Osteoblast (primary cell): Measurements from ENCODE around the gene PCDHB15. TPM values are rescaled to one million over a fixed set of nuclear protein-coding genes. Genes with fewer than 3 reads are reported as not detected.
A peak's percentile ranks its signal among the peaks of the same experiment; 100 is the strongest.
"Not testable (repeated sequence)": the region's sequence is repeated elsewhere in the genome, so short reads cannot be mapped to it uniquely, and the experiment has no call there.

Source experiments
- DNase-seq: peaks from one replicate; pipeline ENCODE4 v3.0.0; 2011; ENCODE audit warnings: low spot score, mixed read lengths; ENCODE audit not compliant: insufficient read length; ENCODE audit errors: missing footprints
- H2AFZ ChIP-seq: 2 replicates; pipeline ENCODE4 v1.6.0; 2011; ENCODE audit warnings: mild to moderate bottlenecking, low read length
- H3K27ac ChIP-seq: 2 replicates; pipeline ENCODE4 v1.5.1; 2011; ENCODE audit warnings: mild to moderate bottlenecking, low read depth, low read length, moderate library complexity
- H3K27me3 ChIP-seq: 2 replicates; pipeline ENCODE4 v1.6.0; 2012; ENCODE audit warnings: mild to moderate bottlenecking, control low read depth, inconsistent platforms, low read length, moderate library complexity; ENCODE audit not compliant: insufficient read depth
- H3K36me3 ChIP-seq: 2 replicates; pipeline ENCODE4 v1.5.1; 2011; ENCODE audit warnings: mild to moderate bottlenecking, low read length, control low read depth, moderate library complexity; ENCODE audit not compliant: insufficient read depth
- H3K4me1 ChIP-seq: 2 replicates; pipeline ENCODE4 v1.5.1; 2011; ENCODE audit warnings: mild to moderate bottlenecking, low read length, control low read depth, moderate library complexity; ENCODE audit not compliant: insufficient read depth
- H3K4me2 ChIP-seq: 2 replicates; pipeline ENCODE4 v1.6.0; 2011; ENCODE audit warnings: mild to moderate bottlenecking, low read length; ENCODE audit not compliant: insufficient read depth
- H3K4me3 ChIP-seq: fragments of 200-600 bp; sonication (generic); 3 replicates; pipeline ENCODE4 v1.5.1; 2012; ENCODE audit warnings: mild to moderate bottlenecking, low read length, inconsistent platforms; ENCODE audit not compliant: insufficient read depth
- H3K79me2 ChIP-seq: 2 replicates; pipeline ENCODE4 v1.6.0; 2012; ENCODE audit warnings: mild to moderate bottlenecking, low read length, control low read depth, inconsistent platforms; ENCODE audit not compliant: insufficient read depth
- H3K9me3 ChIP-seq: 2 replicates; pipeline ENCODE4 v1.5.1; 2011; ENCODE audit warnings: low read depth, low read length, control low read depth
- H4K20me1 ChIP-seq: 2 replicates; pipeline ENCODE4 v1.6.0; 2012; ENCODE audit warnings: mild to moderate bottlenecking, low read length, control low read depth; ENCODE audit not compliant: insufficient read depth
- total RNA-seq: library from RNA; depleted of rRNA; stranded (reverse); fragments of >200 nt; gene quantifications from 2 replicates; pipeline ENCODE4 v1.2.3, GENCODE V29; 2012
- TF ChIP-seq, protein P1 (sequence below): IDR thresholded peaks from 2 replicates; pipeline ENCODE4 v1.5.1; 2011; ENCODE audit warnings: mild to moderate bottlenecking, low read depth, low read length, moderate library complexity; ENCODE audit errors: extremely low read depth

PCDHB15 gene
- total RNA-seq, 1 donor, result 1.1 TPM

DNA sequence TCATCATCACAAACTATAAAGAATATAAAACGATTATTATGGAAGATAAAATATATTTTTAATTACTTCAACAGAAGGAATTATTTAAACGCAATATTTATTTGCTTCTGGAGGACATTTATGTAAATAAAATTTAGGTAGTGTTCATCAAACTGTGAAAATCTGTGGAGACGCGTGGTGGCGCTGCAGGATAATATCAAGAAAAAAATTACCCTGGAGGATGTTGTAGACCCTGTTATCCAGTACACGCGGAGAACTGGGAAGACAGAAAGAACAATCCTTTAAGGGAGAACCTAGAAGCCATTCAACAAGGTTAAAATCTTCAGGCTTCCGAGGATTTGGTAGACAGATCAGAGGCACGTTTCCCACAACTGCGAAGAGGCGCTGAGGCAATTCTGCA is 36.7 kb upstream of the PCDHB15 start, which contains the start of gene PCDHB12:
Gene PCDHB12 (plus strand): TSS at position 242 of the 400 bp plus-strand sequence. CDS start 189 bp downstream, outside the sequence.
- Histone ChIP-seq H3K36me3 (no peaks in the 10 kb centered on the region), H3K79me2 (no peaks in the 10 kb centered on the region), H2AFZ (no peak within 1 kb of the TSS), H3K4me3 (no peak within 1 kb of the TSS), H3K4me1 (no peaks in the 10 kb centered on the region), H3K27ac (no peak within 1 kb of the TSS), H4K20me1 (no peaks in the 10 kb centered on the region), H3K27me3 (no peaks in the 10 kb centered on the region), H3K4me2 (no peak within 1 kb of the TSS), H3K9me3 (no peaks in the 10 kb centered on the region)
- TF ChIP-seq, protein P1, sequence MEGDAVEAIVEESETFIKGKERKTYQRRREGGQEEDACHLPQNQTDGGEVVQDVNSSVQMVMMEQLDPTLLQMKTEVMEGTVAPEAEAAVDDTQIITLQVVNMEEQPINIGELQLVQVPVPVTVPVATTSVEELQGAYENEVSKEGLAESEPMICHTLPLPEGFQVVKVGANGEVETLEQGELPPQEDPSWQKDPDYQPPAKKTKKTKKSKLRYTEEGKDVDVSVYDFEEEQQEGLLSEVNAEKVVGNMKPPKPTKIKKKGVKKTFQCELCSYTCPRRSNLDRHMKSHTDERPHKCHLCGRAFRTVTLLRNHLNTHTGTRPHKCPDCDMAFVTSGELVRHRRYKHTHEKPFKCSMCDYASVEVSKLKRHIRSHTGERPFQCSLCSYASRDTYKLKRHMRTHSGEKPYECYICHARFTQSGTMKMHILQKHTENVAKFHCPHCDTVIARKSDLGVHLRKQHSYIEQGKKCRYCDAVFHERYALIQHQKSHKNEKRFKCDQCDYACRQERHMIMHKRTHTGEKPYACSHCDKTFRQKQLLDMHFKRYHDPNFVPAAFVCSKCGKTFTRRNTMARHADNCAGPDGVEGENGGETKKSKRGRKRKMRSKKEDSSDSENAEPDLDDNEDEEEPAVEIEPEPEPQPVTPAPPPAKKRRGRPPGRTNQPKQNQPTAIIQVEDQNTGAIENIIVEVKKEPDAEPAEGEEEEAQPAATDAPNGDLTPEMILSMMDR, result peak; percentile 23
- no peak for DNase-seq

DNA sequence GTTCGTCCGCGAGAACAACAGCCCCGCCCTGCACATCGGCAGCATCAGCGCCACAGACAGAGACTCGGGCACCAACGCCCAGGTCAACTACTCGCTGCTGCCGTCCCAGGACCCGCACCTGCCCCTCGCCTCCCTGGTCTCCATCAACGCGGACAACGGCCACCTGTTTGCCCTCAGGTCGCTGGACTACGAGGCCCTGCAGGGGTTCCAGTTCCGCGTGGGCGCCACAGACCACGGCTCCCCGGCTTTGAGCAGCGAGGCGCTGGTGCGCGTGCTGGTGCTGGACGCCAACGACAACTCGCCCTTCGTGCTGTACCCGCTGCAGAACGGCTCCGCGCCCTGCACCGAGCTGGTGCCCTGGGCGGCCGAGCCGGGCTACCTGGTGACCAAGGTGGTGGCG is 34.9 kb upstream of the PCDHB15 start:
- not testable (repeated sequence) for H3K27ac ChIP-seq, H2AFZ ChIP-seq, H3K9me3 ChIP-seq, DNase-seq, H3K27me3 ChIP-seq, H3K4me2 ChIP-seq, H3K79me2 ChIP-seq, H4K20me1 ChIP-seq, H3K36me3 ChIP-seq, H3K4me3 ChIP-seq, H3K4me1 ChIP-seq

DNA sequence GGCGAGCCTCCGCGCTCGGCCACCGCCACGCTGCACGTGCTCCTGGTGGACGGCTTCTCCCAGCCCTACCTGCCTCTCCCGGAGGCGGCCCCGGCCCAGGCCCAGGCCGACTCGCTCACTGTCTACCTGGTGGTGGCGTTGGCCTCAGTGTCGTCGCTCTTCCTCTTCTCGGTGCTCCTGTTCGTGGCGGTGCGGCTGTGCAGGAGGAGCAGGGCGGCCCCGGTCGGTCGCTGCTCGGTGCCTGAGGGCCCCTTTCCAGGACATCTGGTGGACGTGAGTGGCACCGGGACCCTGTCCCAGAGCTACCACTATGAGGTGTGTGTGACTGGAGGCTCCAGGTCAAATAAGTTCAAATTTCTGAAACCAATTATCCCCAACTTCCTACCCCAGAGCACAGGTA is 34.3 kb upstream of the PCDHB15 start:
- not testable (repeated sequence) for H3K4me1 ChIP-seq, H3K27me3 ChIP-seq, H4K20me1 ChIP-seq, H3K9me3 ChIP-seq, H3K4me2 ChIP-seq, DNase-seq, H2AFZ ChIP-seq, H3K27ac ChIP-seq, H3K36me3 ChIP-seq, H3K79me2 ChIP-seq, H3K4me3 ChIP-seq

DNA sequence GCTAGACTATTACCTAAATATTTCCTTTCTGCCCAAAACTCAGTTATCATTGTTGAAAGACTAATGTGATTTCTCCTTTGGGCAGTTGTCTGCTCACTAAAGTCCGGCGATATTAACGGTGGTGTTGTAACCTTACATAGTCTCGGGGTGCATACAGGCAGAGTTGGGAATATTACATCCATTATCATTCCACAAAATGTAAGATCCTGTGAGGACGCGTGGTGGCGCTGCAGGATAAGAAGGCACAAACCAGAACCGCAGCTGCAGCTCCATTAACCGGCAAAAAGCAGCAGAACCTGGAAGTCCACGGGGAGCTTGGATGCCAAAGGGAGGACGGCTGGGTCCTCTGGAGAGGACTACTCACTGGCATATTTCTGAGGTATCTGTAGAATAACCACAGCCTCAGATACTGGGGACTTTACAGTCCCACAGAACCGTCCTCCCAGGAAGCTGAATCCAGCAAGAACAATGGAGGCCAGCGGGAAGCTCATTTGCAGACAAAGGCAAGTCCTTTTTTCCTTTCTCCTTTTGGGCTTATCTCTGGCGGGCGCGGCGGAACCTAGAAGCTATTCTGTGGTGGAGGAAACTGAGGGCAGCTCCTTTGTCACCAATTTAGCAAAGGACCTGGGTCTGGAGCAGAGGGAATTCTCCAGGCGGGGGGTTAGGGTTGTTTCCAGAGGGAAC is 31.4 kb upstream of the PCDHB15 start, which contains the start of gene PCDHB13:
Gene PCDHB13 (plus strand): TSS at position 264 of the 684 bp plus-strand sequence. CDS start 205 bp downstream, at position 469.
- TF ChIP-seq, protein P1, result peak; percentile 34
- H3K36me3 ChIP-seq, H2AFZ ChIP-seq, DNase-seq, H3K4me2 ChIP-seq, H3K27ac ChIP-seq, H3K9me3 ChIP-seq, H4K20me1 ChIP-seq, H3K27me3 ChIP-seq, H3K4me3 ChIP-seq, H3K4me1 ChIP-seq, H3K79me2 ChIP-seq: not testable (repeated sequence)

DNA sequence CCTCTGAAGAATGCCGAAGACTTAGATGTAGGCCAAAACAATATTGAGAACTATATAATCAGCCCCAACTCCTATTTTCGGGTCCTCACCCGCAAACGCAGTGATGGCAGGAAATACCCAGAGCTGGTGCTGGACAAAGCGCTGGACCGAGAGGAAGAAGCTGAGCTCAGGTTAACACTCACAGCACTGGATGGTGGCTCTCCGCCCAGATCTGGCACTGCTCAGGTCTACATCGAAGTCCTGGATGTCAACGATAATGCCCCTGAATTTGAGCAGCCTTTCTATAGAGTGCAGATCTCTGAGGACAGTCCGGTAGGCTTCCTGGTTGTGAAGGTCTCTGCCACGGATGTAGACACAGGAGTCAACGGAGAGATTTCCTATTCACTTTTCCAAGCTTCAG is 30.6 kb upstream of the PCDHB15 start:
- not testable (repeated sequence) for H3K36me3 ChIP-seq, H3K4me1 ChIP-seq, DNase-seq, H3K27me3 ChIP-seq, H3K79me2 ChIP-seq, H3K4me2 ChIP-seq, H3K9me3 ChIP-seq, H3K4me3 ChIP-seq, H4K20me1 ChIP-seq, H2AFZ ChIP-seq, H3K27ac ChIP-seq

DNA sequence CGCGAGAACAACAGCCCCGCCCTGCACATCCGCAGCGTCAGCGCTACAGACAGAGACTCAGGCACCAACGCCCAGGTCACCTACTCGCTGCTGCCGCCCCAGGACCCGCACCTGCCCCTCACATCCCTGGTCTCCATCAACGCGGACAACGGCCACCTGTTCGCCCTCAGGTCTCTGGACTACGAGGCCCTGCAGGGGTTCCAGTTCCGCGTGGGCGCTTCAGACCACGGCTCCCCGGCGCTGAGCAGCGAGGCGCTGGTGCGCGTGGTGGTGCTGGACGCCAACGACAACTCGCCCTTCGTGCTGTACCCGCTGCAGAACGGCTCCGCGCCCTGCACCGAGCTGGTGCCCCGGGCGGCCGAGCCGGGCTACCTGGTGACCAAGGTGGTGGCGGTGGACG is 29.7 kb upstream of the PCDHB15 start:
- H3K9me3 ChIP-seq, H3K4me3 ChIP-seq, H4K20me1 ChIP-seq, H3K27ac ChIP-seq, H3K4me2 ChIP-seq, H3K4me1 ChIP-seq, DNase-seq, H3K36me3 ChIP-seq, H2AFZ ChIP-seq, H3K79me2 ChIP-seq, H3K27me3 ChIP-seq: not testable (repeated sequence)

DNA sequence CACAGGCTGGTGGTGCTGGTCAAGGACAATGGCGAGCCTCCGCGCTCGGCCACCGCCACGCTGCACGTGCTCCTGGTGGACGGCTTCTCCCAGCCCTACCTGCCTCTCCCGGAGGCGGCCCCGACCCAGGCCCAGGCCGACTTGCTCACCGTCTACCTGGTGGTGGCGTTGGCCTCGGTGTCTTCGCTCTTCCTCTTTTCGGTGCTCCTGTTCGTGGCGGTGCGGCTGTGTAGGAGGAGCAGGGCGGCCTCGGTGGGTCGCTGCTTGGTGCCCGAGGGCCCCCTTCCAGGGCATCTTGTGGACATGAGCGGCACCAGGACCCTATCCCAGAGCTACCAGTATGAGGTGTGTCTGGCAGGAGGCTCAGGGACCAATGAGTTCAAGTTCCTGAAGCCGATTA is 29.2 kb upstream of the PCDHB15 start:
- H3K4me3 ChIP-seq, H4K20me1 ChIP-seq, DNase-seq, H3K79me2 ChIP-seq, H3K4me2 ChIP-seq, H3K27ac ChIP-seq, H3K9me3 ChIP-seq, H3K36me3 ChIP-seq, H2AFZ ChIP-seq, H3K27me3 ChIP-seq, H3K4me1 ChIP-seq: not testable (repeated sequence)
